Mucosa of rectum (tissue), 2 donors: ENCODE results near the gene GATAD1.
A peak's percentile ranks its signal among the peaks of the same experiment; 100 is the strongest.
"Not testable (repeated sequence)": the region's sequence is repeated elsewhere in the genome, so short reads cannot be mapped to it uniquely, and the experiment has no call there.

Experiments
- H3K27ac ChIP-seq, 2 donors: one replicate each; pipeline ENCODE4 v1.7.0; 2013; ENCODE audit warnings: inconsistent platforms in 2 of 2, low read depth in 2 of 2, low read length in 2 of 2
- H3K27me3 ChIP-seq, 2 donors: one replicate each; pipeline ENCODE4 v1.7.0; 2013; ENCODE audit warnings: low read length in 2 of 2; ENCODE audit not compliant: control insufficient read depth in 2 of 2, insufficient read depth in 2 of 2
- H3K36me3 ChIP-seq, 2 donors: one replicate each; pipeline ENCODE4 v1.7.0; 2013; ENCODE audit warnings: low read length in 2 of 2; ENCODE audit not compliant: control insufficient read depth in 2 of 2, insufficient read depth in 2 of 2
- H3K4me1 ChIP-seq, 2 donors: one replicate each; pipeline ENCODE4 v1.7.0; 2013; ENCODE audit warnings: low read length in 2 of 2, mild to moderate bottlenecking in 1 of 2; ENCODE audit not compliant: control insufficient read depth in 2 of 2, insufficient read depth in 2 of 2
- H3K4me3 ChIP-seq, 2 donors: one replicate each; pipeline ENCODE4 v1.7.0; 2013; ENCODE audit warnings: low read length in 2 of 2
- H3K9ac ChIP-seq, 2 donors: one replicate each; pipeline ENCODE4 v1.7.0; 2013; ENCODE audit warnings: low read length in 2 of 2, low read depth in 1 of 2, mild to moderate bottlenecking in 1 of 2
- H3K9me3 ChIP-seq, 2 donors: one replicate each; pipeline ENCODE4 v1.7.0; 2013; ENCODE audit warnings: low read length in 2 of 2; ENCODE audit not compliant: control insufficient read depth in 2 of 2
- donor health status: healthy.
- donor health status: Normal muscosa, but diverticular disease.

Gene GATAD1

DNA sequence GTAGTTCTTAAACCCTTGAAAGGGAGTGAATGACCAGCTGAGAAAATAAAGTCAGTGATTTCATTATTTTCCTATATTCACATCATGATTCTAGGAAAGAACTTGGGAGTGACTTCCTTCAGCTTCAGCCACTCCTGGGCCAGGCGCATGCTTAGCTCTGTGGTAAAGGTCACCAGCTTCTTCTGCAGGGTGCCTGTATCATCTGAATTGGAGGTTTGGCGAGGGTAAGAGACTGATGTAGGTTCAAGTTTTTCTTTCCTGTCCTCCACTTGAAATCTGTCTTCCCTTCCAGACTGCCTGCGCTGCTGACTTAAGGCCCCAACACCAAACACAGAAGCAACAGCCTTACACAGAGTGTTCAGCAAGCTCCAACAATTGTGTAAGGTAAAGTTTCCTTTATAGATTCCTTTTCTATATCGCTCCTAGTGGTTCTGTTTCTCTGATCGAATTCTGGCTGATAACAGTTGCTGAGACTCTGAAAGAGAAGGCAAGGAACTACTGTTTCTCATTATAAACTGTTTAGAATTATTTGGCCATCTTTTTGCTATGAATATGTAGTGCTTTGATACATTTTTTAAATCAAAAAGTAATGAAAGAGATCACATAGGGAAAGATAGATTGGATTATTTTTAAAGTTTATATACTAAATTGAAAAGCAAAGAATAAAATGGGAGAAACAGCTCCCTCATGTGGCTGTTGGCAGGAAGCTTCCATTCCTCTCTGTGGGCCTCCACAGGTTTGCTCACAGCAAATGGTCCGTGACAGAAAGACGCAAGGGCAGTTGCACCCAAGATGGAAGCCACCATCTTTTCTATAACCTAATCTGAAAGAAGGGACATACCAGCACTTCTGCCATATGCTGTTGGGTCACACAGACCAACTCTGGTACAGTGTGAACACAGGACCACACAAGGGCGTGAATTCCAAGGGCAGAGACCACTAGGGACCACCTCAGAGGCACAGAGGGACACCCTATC, 14.0 kb downstream of the GATAD1 start:
- Histone ChIP-seq H3K4me3 (no peak overlapping the region), H3K27ac (no peak overlapping the region), H3K4me1 (peaks cover 0 to 3% of the 10 kb centered on the region in 2 donors), H3K9ac (no peak overlapping the region), H3K36me3 (peaks cover 7 to 8% of the 10 kb centered on the region in 2 donors), H3K9me3 (no peaks in the 10 kb centered on the region), H3K27me3 (no peaks in the 10 kb centered on the region)

DNA sequence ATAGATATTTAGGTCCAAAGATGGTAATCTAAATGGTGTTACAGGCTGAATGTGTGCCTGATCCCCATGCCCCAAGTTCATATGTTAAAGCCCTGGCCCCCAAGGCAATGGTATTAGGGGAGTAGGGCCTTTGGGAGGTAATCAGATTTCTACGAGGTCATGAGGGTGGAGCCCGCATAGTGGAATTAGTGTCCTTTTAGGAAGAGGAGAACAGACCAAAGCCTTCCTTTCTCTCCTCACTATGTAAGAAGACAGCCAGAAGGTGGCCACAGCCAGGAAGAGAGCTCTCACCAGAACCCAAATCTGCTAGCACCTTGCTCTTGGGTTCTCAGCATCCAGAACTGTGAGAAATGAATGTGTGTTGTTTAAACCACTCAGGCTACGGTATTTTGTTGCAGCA, 15.3 kb downstream of the GATAD1 start:
- Histone ChIP-seq H3K4me1 (peaks cover 0 to 6% of the 10 kb centered on the region in 2 donors), H3K4me3 (no peak overlapping the region), H3K27ac (no peak overlapping the region), H3K9me3 (no peaks in the 10 kb centered on the region), H3K9ac (no peak overlapping the region), H3K27me3 (no peaks in the 10 kb centered on the region), H3K36me3 (peaks cover 2 to 4% of the 10 kb centered on the region in 2 donors)

DNA sequence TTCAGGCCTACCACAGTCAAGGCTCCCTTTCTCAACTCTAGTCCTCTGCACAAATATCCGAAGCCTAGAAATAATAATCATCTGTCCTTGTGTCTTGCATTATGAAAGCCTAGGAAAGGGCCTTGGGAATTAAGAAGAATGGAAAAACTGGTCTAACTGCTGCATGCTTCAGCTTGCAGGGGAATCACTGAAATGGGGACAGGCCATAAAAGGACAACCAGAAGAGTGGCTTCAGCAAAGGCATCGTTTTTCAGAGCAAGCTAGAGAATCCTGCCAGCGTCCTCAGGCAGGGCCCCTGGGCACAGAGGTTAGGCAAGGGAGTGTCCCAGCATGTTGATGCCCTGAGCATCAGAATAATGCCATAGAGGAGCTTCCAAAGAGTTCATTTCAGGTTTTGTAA, 17.2 kb downstream of the GATAD1 start:
- Histone ChIP-seq H3K4me3 (no peak overlapping the region), H3K9ac (no peak overlapping the region), H3K9me3 (no peaks in the 10 kb centered on the region), H3K27me3 (no peaks in the 10 kb centered on the region), H3K36me3 (peaks cover 0 to 2% of the 10 kb centered on the region in 2 donors), H3K27ac (no peak overlapping the region), H3K4me1 (peaks cover 0 to 6% of the 10 kb centered on the region in 2 donors)

DNA sequence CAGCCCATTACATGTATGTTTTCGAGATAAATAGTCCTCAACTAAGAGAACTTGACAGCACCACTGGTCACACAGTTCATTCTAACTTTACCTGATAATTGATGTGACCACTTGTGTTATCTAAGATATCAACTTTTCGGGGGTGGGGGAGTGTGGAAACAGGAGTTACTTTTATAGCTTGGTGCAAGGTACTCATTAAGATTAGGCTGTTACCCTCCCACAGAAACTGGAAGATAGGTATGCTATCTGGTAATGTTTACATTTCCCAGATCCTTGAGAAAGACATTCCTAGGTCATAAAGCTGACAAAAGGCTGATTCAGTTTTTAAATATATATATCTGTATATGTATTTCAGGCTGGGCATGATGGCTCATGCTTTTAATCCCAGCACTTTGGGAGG, 19.4 kb downstream of the GATAD1 start:
- H3K9me3 ChIP-seq = no peaks in the 10 kb centered on the region
- no peaks in the 10 kb centered on the region for H3K27me3 ChIP-seq
- H3K4me1 ChIP-seq = peaks cover 0 to 3% of the 10 kb centered on the region in 2 donors
- no peak overlapping the region for H3K9ac ChIP-seq
- H3K27ac ChIP-seq = no peak overlapping the region
- H3K4me3 ChIP-seq = no peak overlapping the region
- peaks cover 0 to 2% of the 10 kb centered on the region in 2 donors for H3K36me3 ChIP-seq

DNA sequence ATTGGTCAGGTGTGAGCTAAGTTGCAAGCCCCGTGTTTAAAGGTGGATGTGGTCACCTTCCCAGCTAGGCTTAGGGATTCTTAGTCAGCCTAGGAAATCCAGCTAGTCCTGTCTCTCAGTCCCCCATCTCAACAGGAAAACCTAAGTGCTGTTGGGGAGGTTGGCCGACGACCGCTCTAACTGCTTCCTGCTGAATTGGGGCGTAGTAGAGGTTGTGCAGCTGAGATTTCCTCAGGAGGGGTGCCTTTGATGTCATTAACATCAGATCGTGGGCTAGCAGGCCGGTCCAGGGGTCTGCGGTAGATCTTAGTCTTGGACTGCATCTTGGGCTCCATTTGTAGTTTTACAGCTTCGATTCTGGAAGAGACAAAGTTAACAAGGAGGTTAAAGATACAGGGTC, 21.3 kb downstream of the GATAD1 start:
- not testable (repeated sequence) for H3K4me3 ChIP-seq, H3K9ac ChIP-seq, H3K4me1 ChIP-seq, H3K27me3 ChIP-seq, H3K9me3 ChIP-seq, H3K36me3 ChIP-seq, H3K27ac ChIP-seq

DNA sequence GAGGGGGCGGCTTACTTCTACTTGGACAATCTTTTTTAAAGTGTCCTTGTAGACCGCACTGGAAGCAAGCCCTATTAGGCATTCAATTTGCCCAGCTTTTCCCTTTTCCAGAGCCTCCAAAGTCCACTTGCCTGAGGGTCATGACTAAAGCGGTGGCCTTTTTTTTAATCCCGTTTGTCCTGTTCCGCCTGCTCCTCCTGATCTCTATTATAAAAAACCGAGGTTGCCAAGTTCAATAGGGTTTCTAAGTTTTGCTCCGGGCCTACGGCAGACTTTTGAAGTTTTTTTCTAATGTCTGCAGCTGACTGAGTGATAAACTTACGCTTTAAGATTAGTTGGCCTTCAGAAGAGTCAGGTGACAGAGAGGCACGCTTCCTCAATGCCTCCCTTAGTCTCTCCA, 26.7 kb downstream of the GATAD1 start:
- not testable (repeated sequence) for H3K27ac ChIP-seq, H3K9ac ChIP-seq, H3K27me3 ChIP-seq, H3K4me3 ChIP-seq, H3K9me3 ChIP-seq, H3K36me3 ChIP-seq, H3K4me1 ChIP-seq

DNA sequence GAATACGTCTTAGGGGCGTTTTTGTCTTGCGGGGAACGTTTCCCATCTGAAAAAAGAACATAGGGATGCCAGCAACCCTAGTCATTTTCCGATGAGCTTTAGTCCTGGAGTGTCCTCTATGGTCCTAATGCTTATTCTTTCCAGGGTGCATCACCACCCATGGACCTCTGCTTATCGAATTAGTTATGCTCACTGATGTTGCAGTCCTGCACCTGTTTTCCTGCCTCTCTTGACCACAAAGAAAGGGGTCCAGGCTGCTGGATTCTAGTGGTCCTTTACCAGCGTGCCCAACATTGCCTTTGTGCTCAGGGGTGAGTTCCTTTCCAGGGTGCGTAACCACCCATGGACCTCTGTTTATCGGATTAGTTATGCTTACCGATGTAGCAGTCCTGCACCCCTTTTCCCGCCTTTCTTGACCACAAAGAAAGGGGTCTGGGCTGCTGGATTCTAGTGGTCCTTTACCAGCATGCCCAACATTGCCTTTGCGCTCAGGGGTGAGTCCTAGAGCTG, 28.0 kb downstream of the GATAD1 start:
- not testable (repeated sequence) for H3K4me3 ChIP-seq, H3K27me3 ChIP-seq, H3K9ac ChIP-seq, H3K4me1 ChIP-seq, H3K36me3 ChIP-seq, H3K9me3 ChIP-seq, H3K27ac ChIP-seq

DNA sequence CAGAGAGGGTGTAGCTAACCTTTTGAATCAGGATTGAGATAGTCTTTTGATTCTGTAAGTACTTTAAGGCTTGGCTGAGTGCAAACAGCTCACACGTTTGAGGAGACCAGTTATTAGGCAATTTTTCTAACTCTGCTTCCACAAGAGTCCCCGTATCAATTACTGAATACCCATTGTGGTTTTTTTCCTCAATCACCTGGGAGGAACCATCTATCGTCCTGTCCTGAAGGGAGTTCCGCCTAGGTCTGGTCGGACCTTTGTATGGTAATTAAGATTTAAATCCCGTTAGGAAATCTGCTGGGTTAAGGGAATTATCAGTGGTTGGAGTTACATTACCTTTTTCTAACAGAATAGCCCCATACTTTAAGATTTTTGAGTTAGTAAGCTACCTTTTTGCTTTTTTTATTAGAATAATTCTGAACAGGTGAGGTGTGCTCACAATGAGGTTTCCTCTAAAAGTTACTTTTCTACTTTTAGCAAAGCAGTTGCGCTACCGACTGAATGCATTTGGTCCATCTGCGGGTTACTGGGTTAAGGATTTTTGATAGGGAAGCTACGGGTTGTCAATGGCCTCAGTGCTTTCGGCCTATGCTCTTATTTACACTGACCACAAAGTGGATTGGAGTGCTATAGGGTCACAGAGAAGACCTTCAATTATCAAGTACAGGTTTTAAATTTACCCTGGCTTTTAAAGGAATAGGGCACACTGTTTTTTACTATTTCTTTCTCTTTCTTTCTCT, 28.7 kb downstream of the GATAD1 start:
- not testable (repeated sequence) for H3K4me3 ChIP-seq, H3K27ac ChIP-seq, H3K4me1 ChIP-seq, H3K36me3 ChIP-seq, H3K9ac ChIP-seq, H3K27me3 ChIP-seq, H3K9me3 ChIP-seq

DNA sequence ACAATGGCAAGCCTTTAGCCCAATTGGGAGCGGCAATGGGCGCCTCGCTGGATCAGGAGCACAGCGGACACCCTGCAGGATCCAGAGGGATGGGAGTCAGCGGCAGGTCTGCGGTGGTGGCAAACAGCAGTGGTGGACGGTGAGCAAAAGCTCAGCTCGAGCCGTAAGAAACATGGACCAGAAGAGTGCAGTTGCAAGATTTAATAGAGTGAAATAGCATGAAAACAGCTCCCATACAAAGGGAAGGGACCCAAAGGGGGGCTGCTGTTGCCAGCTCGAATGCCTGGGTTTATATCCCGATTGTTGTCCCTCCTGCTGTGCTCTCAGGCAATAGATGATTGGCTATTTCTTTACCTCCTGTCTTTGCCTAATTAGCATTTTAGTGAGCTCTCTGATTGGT, 30.4 kb downstream of the GATAD1 start, which contains the start of gene ERVW-1:
Gene ERVW-1, minus strand, starts transcription at position 266 of the 400 bp plus-strand sequence. CDS start 7,565 bp downstream, outside the sequence.
- H3K36me3 ChIP-seq, H3K9ac ChIP-seq, H3K9me3 ChIP-seq, H3K27me3 ChIP-seq, H3K4me3 ChIP-seq, H3K4me1 ChIP-seq: not testable (repeated sequence)
- H3K27ac ChIP-seq = peak within 1 kb of the TSS in 1 of 2 donors; percentile 51

DNA sequence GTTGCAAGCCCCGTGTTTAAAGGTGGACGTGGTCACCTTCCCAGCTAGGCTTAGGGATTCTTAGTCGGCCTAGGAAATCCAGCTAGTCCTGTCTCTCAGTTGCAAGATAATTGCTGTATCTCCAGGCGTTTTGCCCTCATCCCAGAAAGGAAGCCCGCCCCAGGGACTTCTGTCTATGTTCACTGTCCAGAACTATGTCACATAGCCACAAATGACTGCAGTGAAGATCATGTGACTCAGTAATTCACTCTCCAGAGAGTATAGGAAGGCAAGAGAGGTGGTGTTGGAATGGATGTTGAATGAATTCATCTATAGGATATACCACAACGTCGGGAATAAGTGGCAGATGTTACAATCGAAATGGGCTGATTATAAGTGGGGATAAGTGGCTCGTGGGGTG, 30.8 kb downstream of the GATAD1 start:
- H3K36me3 ChIP-seq = no peaks in the 10 kb centered on the region
- H3K9ac ChIP-seq = no peak overlapping the region
- no peak overlapping the region for H3K27ac ChIP-seq
- no peaks in the 10 kb centered on the region for H3K27me3 ChIP-seq
- no peaks in the 10 kb centered on the region for H3K9me3 ChIP-seq
- no peak overlapping the region for H3K4me3 ChIP-seq
- peaks cover 0 to 4% of the 10 kb centered on the region in 2 donors for H3K4me1 ChIP-seq
